ENCODE results near the gene MAGEA9B.

Gene MAGEA9B

GRCh38 chrX:149571770-149572169 is 15.5 kb downstream of the MAGEA9B start:
- no peak overlapping the region for H3K27ac ChIP-seq (ENCODE audit: low read length)
- DNase-seq, result no peak
- no peaks in the 10 kb centered on the region for H3F3A ChIP-seq (ENCODE audit: insufficient read depth, low read length)
- no peaks in the 10 kb centered on the region for H3K79me2 ChIP-seq (ENCODE audit: low read length)
- H2AFZ ChIP-seq (ENCODE audit: low read length), result no peak overlapping the region
- H3K27me3 ChIP-seq (replicated peaks; ENCODE audit: insufficient read depth, low read length), result no peaks in the 10 kb centered on the region
- H3K36me3 ChIP-seq (replicated peaks; ENCODE audit: insufficient read depth, low read length), result no peaks in the 10 kb centered on the region
- no peaks in the 10 kb centered on the region for H4K20me1 ChIP-seq (ENCODE audit: insufficient read depth, low read length)
- no peak overlapping the region for H3K4me2 ChIP-seq (ENCODE audit: low read depth, low read length)
- no peaks in the 10 kb centered on the region for H3K4me1 ChIP-seq (ENCODE audit: low read length)
- no peak overlapping the region for H3K4me3 ChIP-seq (ENCODE audit: low read length)
- H3K9ac ChIP-seq (ENCODE audit: low read length), result no peak overlapping the region
- H3K9me3 ChIP-seq (replicated peaks; ENCODE audit: insufficient read depth, low read length), result no peaks in the 10 kb centered on the region
- no peaks in the 10 kb centered on the region for H3K9me2 ChIP-seq (replicated peaks; ENCODE audit: insufficient read depth, low read length)
- no peak for TF ChIP-seq CTCF (IDR thresholded peaks at IDR 0.05; ENCODE audit: low read length)
- TF ChIP-seq EZH2phosphoT487 (IDR thresholded peaks at IDR 0.05; ENCODE audit: low read length), result no peak
- TF ChIP-seq EZH2 (optimal IDR thresholded peaks at IDR 0.05; ENCODE audit: low read depth, low read length), result no peak

GRCh38 chrX:149570668-149571067 is 16.6 kb downstream of the MAGEA9B start:
- Histone ChIP-seq H3K36me3 (replicated peaks; ENCODE audit: insufficient read depth, low read length) (no peaks in the 10 kb centered on the region), H3K4me2 (ENCODE audit: low read depth, low read length) (no peak overlapping the region), H3K27ac (ENCODE audit: low read length) (no peak overlapping the region), H3K4me3 (ENCODE audit: low read length) (no peak overlapping the region), H3K27me3 (replicated peaks; ENCODE audit: insufficient read depth, low read length) (no peaks in the 10 kb centered on the region), H2AFZ (ENCODE audit: low read length) (no peak overlapping the region), H3K9me2 (replicated peaks; ENCODE audit: insufficient read depth, low read length) (no peaks in the 10 kb centered on the region), H3K4me1 (ENCODE audit: low read length) (no peaks in the 10 kb centered on the region), H3K9me3 (replicated peaks; ENCODE audit: insufficient read depth, low read length) (no peaks in the 10 kb centered on the region), H3K9ac (ENCODE audit: low read length) (no peak overlapping the region), H4K20me1 (ENCODE audit: insufficient read depth, low read length) (no peaks in the 10 kb centered on the region), H3F3A (ENCODE audit: insufficient read depth, low read length) (no peaks in the 10 kb centered on the region), H3K79me2 (ENCODE audit: low read length) (no peaks in the 10 kb centered on the region)
- no peak for TF ChIP-seq CTCF (IDR thresholded peaks at IDR 0.05; ENCODE audit: low read length)
- no peak for TF ChIP-seq EZH2phosphoT487 (IDR thresholded peaks at IDR 0.05; ENCODE audit: low read length)
- TF ChIP-seq EZH2 (optimal IDR thresholded peaks at IDR 0.05; ENCODE audit: low read depth, low read length), result no peak
- DNase-seq, result no peak

- Histone ChIP-seq H3K4me3 (ENCODE audit: low read length) (no peak overlapping the region), H2AFZ (ENCODE audit: low read length) (no peak overlapping the region), H3K79me2 (ENCODE audit: low read length) (no peaks in the 10 kb centered on the region), H3K27ac (ENCODE audit: low read length) (no peak overlapping the region), H3K4me1 (ENCODE audit: low read length) (no peaks in the 10 kb centered on the region), H3F3A (ENCODE audit: insufficient read depth, low read length) (no peaks in the 10 kb centered on the region), H3K27me3 (replicated peaks; ENCODE audit: insufficient read depth, low read length) (no peaks in the 10 kb centered on the region), H3K4me2 (ENCODE audit: low read depth, low read length) (no peak overlapping the region), H3K9me2 (replicated peaks; ENCODE audit: insufficient read depth, low read length) (no peaks in the 10 kb centered on the region), H3K9ac (ENCODE audit: low read length) (no peak overlapping the region), H4K20me1 (ENCODE audit: insufficient read depth, low read length) (no peaks in the 10 kb centered on the region), H3K36me3 (replicated peaks; ENCODE audit: insufficient read depth, low read length) (no peaks in the 10 kb centered on the region), H3K9me3 (replicated peaks; ENCODE audit: insufficient read depth, low read length) (no peaks in the 10 kb centered on the region)
- no peak for DNase-seq
- TF ChIP-seq EZH2phosphoT487 (IDR thresholded peaks at IDR 0.05; ENCODE audit: low read length) (no peak), EZH2 (optimal IDR thresholded peaks at IDR 0.05; ENCODE audit: low read depth, low read length) (no peak), CTCF (IDR thresholded peaks at IDR 0.05; ENCODE audit: low read length) (no peak)
Observed at GRCh38 chrX:149569770-149570169, 17.5 kb downstream of the MAGEA9B start.

All from MM.1S (cell line).